DOHH2 (cell line): ENCODE results near the gene CDK5R1.

Experiments
- H3F3A ChIP-seq: fragments of 200-600 bp; sonication (generic), shearing (Covaris generic); 2 replicates; pipeline ENCODE4 v1.6.0; 2016; ENCODE audit warnings: antibody characterized with exemption, mild to moderate bottlenecking; ENCODE audit not compliant: control insufficient read depth, insufficient read depth
- H3K27ac ChIP-seq: fragments of 200-600 bp; sonication (generic); 2 replicates; pipeline ENCODE4 v1.5.1; 2014; ENCODE audit warnings: low read depth, mild to moderate bottlenecking, low read length, moderate library complexity
- H3K27me3 ChIP-seq: fragments of 200-600 bp; sonication (generic); 2 replicates; pipeline ENCODE4 v1.6.1; 2014; ENCODE audit warnings: mild to moderate bottlenecking, low read length, mixed read lengths; ENCODE audit not compliant: control insufficient read depth
- H3K36me3 ChIP-seq: fragments of 200-600 bp; sonication (generic); 2 replicates; pipeline ENCODE4 v1.6.1; 2014; ENCODE audit warnings: mild to moderate bottlenecking, low read length, moderate library complexity, mixed read lengths; ENCODE audit not compliant: control insufficient read depth
- H3K4me1 ChIP-seq: fragments of 200-600 bp; sonication (generic); 2 replicates; pipeline ENCODE4 v1.6.1; 2014; ENCODE audit warnings: mild to moderate bottlenecking, low read length, mixed read lengths; ENCODE audit not compliant: control insufficient read depth
- H3K4me2 ChIP-seq: fragments of 200-600 bp; sonication (generic); 2 replicates; pipeline ENCODE4 v1.6.0; 2014; ENCODE audit warnings: mild to moderate bottlenecking, low read length, moderate library complexity
- H3K4me3 ChIP-seq: fragments of 200-600 bp; sonication (generic); 2 replicates; pipeline ENCODE4 v1.5.1; 2014; ENCODE audit warnings: mild to moderate bottlenecking, low read length, mixed read lengths
- H3K79me2 ChIP-seq: fragments of 200-600 bp; sonication (generic); 2 replicates; pipeline ENCODE4 v1.6.1; 2014; ENCODE audit warnings: mild to moderate bottlenecking, low read length, mixed read lengths; ENCODE audit not compliant: control insufficient read depth
- H3K9me2 ChIP-seq: fragments of 200-600 bp; sonication (generic); replicated peaks from 2 replicates; pipeline ENCODE4 v1.6.1; 2014; ENCODE audit warnings: mild to moderate bottlenecking, low read length, mixed read lengths; ENCODE audit not compliant: control insufficient read depth
- H3K9me3 ChIP-seq: fragments of 200-600 bp; sonication (generic); 2 replicates; pipeline ENCODE4 v1.6.1; 2014; ENCODE audit warnings: antibody characterized with exemption, low read length, mixed read lengths; ENCODE audit not compliant: control insufficient read depth, insufficient read depth
- H4K20me1 ChIP-seq: fragments of 200-600 bp; sonication (generic); 2 replicates; pipeline ENCODE4 v1.6.0; 2014; ENCODE audit warnings: low read depth, mild to moderate bottlenecking, antibody characterized with exemption, low read length, moderate library complexity; ENCODE audit not compliant: control insufficient read depth, insufficient read depth
- CTCF ChIP-seq: fragments of 200-600 bp; sonication (generic); IDR thresholded peaks from one replicate; pipeline ENCODE4 v1.5.1; 2014; ENCODE audit warnings: antibody characterized with exemption, mild to moderate bottlenecking, low read depth, low read length; ENCODE audit not compliant: poor library complexity, severe bottlenecking
- EZH2phosphoT487 ChIP-seq: fragments of 200-600 bp; sonication (generic); IDR thresholded peaks from 2 replicates; pipeline ENCODE4 v1.6.1; 2017; ENCODE audit warnings: borderline replicate concordance, mild to moderate bottlenecking, antibody characterized with exemption, low read length, moderate library complexity, mixed read lengths

The CDK5R1 gene

DNA sequence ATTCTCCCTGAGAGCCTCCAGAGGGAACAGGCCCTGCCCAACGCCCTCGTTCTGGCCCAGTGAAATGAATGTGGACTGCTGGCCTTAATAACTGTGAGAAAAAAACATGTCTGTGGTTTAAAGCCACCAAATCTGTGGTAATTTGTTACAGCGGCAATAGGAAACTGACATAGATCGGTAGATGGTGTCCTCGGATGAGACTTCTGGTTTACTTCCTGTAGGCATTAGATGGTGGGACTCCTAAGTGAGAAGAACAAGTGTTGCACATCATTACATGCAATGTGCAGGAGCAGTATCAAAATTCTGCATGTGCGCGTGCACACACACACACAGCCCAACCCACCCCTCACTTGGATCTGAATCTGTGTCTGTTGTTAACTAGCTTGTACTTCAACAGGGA, 42.0 kb downstream of the CDK5R1 start:
- Histone ChIP-seq H3K4me2 (no peak overlapping the region), H3K4me1 (peaks cover 16% of the 10 kb centered on the region), H3K36me3 (no peaks in the 10 kb centered on the region), H3K79me2 (no peaks in the 10 kb centered on the region), H3K9me3 (no peaks in the 10 kb centered on the region), H3F3A (peaks cover 6% of the 10 kb centered on the region), H3K27me3 (peaks cover 70% of the 10 kb centered on the region), H3K9me2 (no peaks in the 10 kb centered on the region), H3K4me3 (no peak overlapping the region), H4K20me1 (0 out of 2 replicates have a peak, but pooled peaks cover 5% of the 10 kb centered on the region), H3K27ac (no peak overlapping the region)
- TF ChIP-seq EZH2phosphoT487 (no peak), CTCF (no peak)

DNA sequence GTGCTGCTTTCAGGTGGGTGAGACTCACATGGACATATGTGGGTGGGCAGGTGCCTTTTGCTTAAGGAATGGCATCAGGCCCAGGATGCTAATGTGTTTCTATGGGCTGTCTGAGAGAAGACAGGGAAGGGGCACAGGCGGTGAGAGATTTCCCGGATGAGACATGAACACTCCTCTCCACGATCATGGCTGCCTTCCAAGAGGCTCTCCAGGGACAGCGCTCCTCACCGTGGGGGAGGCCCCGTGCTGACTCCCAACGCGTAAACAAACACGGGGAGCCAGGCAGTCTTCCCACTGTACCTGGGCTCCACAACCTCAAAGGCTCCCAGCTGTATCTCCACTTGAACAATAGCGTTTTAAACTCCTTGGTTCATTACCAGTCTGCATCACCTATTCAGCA, 42.8 kb downstream of the CDK5R1 start:
- H3K4me3 ChIP-seq = no peak overlapping the region
- H3K79me2 ChIP-seq = no peaks in the 10 kb centered on the region
- peaks cover 8% of the 10 kb centered on the region for H3K4me1 ChIP-seq
- no peaks in the 10 kb centered on the region for H3K9me2 ChIP-seq
- no peak overlapping the region for H3K27ac ChIP-seq
- H4K20me1 ChIP-seq = 0 out of 2 replicates have a peak, but pooled peaks cover 5% of the 10 kb centered on the region
- no peak overlapping the region for H3K4me2 ChIP-seq
- H3K27me3 ChIP-seq = peaks cover 70% of the 10 kb centered on the region
- H3F3A ChIP-seq = no peaks in the 10 kb centered on the region
- H3K36me3 ChIP-seq = no peaks in the 10 kb centered on the region
- TF ChIP-seq CTCF = no peak
- TF ChIP-seq EZH2phosphoT487 = no peak
- no peaks in the 10 kb centered on the region for H3K9me3 ChIP-seq

DNA sequence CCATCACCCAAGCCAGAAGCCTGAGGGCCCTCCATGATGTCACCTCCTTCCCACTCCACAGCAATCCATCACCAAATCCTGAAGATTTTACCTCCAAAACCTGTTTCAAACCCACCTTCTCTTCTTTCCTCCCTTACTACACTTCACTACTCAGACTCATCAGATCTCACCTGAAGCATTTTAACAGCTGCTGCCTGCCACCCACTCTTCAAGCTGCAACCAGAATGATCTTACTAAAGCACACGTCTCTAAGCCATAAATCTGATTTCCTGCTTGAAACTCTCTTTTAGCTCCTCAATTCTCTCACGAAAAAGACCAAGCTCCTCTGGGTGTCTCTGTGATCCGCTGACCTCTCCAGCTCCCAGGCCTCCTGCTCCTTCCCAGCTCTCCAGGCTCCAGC, 46.5 kb downstream of the CDK5R1 start:
- TF ChIP-seq CTCF (no peak), EZH2phosphoT487 (no peak)
- H3K27me3 ChIP-seq = peaks cover 41% of the 10 kb centered on the region
- no peaks in the 10 kb centered on the region for H4K20me1 ChIP-seq
- no peaks in the 10 kb centered on the region for H3K36me3 ChIP-seq
- no peaks in the 10 kb centered on the region for H3K9me2 ChIP-seq
- H3K9me3 ChIP-seq = no peaks in the 10 kb centered on the region
- no peaks in the 10 kb centered on the region for H3K4me1 ChIP-seq
- no peak overlapping the region for H3K27ac ChIP-seq
- H3K4me2 ChIP-seq = no peak overlapping the region
- H3K79me2 ChIP-seq = no peaks in the 10 kb centered on the region
- H3K4me3 ChIP-seq = no peak overlapping the region
- no peaks in the 10 kb centered on the region for H3F3A ChIP-seq
